Right cardiac atrium (tissue), 5 donors: ENCODE results near the gene DEDD2. TPM values are rescaled to one million over a fixed set of nuclear protein-coding genes. Genes with fewer than 3 reads are reported as not detected.
A peak's percentile ranks its signal among the peaks of the same experiment; 100 is the strongest.

Experiments used
- ATAC-seq, 2 donors: fragments of 200-7000 bp; cut with Tn5 transposase; one replicate each; pipeline versions ENCODE4 v1.8.0 to v1.9.1; 2020; ENCODE audit warnings: moderate library complexity in 2 of 2, mild to moderate bottlenecking in 1 of 2
- DNase-seq, 3 donors: peaks; one replicate each; pipeline ENCODE4 v3.0.0-alpha.2; 2020
- H3K27ac ChIP-seq: one replicate; pipeline ENCODE4 v1.5.1; 2013; ENCODE audit warnings: mild to moderate bottlenecking, low read length, control low read depth, moderate library complexity
- H3K27me3 ChIP-seq: one replicate; pipeline ENCODE4 v1.6.1; 2013; ENCODE audit not compliant: control insufficient read depth, insufficient read depth
- H3K4me1 ChIP-seq: one replicate; pipeline ENCODE4 v1.6.1; 2013; ENCODE audit warnings: low read length; ENCODE audit not compliant: control insufficient read depth, insufficient read depth
- H3K4me3 ChIP-seq: one replicate; pipeline ENCODE4 v1.5.1; 2013; ENCODE audit warnings: low read length, control low read depth
- H3K9me3 ChIP-seq: one replicate; pipeline ENCODE4 v1.6.1; 2013; ENCODE audit warnings: low read length; ENCODE audit not compliant: control insufficient read depth
- WGBS: extraction: QIAGEN DNeasy Blood & Tissue Kit; methylation state at CpG from one replicate; pipeline ENCODE4 v1.1.7; 2013; 5-methylcytosine and 5-hydroxymethylcytosine counted together
- intact Hi-C, 4 donors: fragments of 100-400 bp; cut with DNase I; formaldehyde crosslinking; loops; one replicate each; pipeline versions ENCODE4 v1.11.0 to v1.14.0; 2022 to 2023
- polyA plus RNA-seq: library from polyadenylated mRNA; stranded (reverse); fragments of 200-250 nt; gene quantifications from one replicate; pipeline ENCODE4 v1.2.3, GENCODE V29; 2013
- total RNA-seq, 4 donors: library from RNA; stranded (reverse); fragmentation: NEBNext Ultra II Directional; extraction: Animal tissue kit (Norgen Biotek cat#: 25700); gene quantifications; one replicate each; pipeline ENCODE4 v1.2.1, GENCODE V29; 2021
- donor health status: healthy with polysubstance abuse.
- donor health status: DM: no; HTN: yes; CAD: no.
- donor health status: DM: no; HTN: no; CAD: no.
- donor health status: DM: no; HTN: yes; CAD: no; lungs with severe emphysema.
- donor health status: DM: yes; HTN: yes; CAD: no.

DEDD2 gene
- total and polyA plus RNA-seq, 5 donors, result 14.6 to 21.6 (median 17.9) TPM

DNA sequence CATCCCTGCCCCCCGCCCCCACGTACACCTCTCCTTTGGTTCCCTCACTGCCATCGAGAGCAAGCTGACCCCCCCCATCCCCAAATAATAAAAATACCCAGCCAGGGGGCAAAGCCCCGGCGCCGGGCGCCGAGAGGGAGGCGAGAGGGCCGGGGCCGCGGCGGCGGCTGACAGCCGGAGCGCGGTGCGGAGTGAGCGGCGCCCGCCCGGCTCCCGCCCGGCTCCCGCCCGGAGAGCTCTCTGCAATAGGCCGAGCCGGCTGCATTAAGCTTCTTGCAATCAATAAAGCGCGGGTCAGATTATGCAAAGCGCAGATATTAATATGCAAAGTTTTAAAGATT lies 40.9 kb downstream of the DEDD2 start:
- ATAC-seq, result peak; percentile 41 to 60
- Histone ChIP-seq H3K4me3 (peak overlapping the region; percentile 61), H3K27me3 (no peaks in the 10 kb centered on the region), H3K27ac (no peak overlapping the region), H3K9me3 (no peaks in the 10 kb centered on the region), H3K4me1 (no peaks in the 10 kb centered on the region)
- DNase-seq, result no peak
- 2% methylated on average over 31 of the region's 31 CpGs for WGBS
- intact Hi-C loops, result no loop called here

- ATAC-seq (no peak), DNase-seq (peak in 1 of 3 donors; percentile 60)
- no peaks in the 10 kb centered on the region for H3K27me3 ChIP-seq
- intact Hi-C loops, result no loop called here
- H3K27ac ChIP-seq, result no peak overlapping the region
- no peaks in the 10 kb centered on the region for H3K9me3 ChIP-seq
- 2% methylated on average over 34 of the region's 34 CpGs for WGBS
- no peaks in the 10 kb centered on the region for H3K4me1 ChIP-seq
- H3K4me3 ChIP-seq, result peak overlapping the region; percentile 61
Observed at GRCh38 chr19:42175952-42176648, 41.4 kb downstream of the DEDD2 start.

- ATAC-seq (no peak), DNase-seq (no peak)
- H3K4me3 ChIP-seq, result no peak overlapping the region
- WGBS, result 36% methylated on average over 6 of the region's 6 CpGs
- no peaks in the 10 kb centered on the region for H3K9me3 ChIP-seq
- H3K4me1 ChIP-seq, result no peaks in the 10 kb centered on the region
- intact Hi-C loops, result no loop called here
- H3K27ac ChIP-seq, result no peak overlapping the region
- H3K27me3 ChIP-seq, result no peaks in the 10 kb centered on the region
Observed at GRCh38 chr19:42174958-42175734, 42.3 kb downstream of the DEDD2 start.

DNA sequence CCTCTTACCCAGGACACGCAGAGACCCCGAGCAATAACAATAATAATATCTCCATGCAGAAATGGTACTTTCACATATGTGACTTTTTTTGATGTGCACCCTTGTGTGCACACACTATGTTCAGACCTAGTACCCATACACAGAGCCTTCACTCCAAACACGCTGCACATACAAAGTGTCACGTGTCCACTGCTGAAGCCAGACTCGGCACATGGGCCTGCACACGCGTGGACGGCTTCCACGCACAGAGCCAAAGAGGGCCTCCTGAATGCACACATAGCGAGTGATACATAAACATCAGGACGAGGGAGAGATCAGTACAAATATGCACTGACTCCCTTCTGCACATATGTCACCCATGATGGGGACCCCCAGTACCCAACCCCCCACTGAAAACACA lies 43.3 kb downstream of the DEDD2 start:
- Histone ChIP-seq H3K4me3 (no peak overlapping the region), H3K9me3 (no peaks in the 10 kb centered on the region), H3K27me3 (no peaks in the 10 kb centered on the region), H3K27ac (no peak overlapping the region), H3K4me1 (no peaks in the 10 kb centered on the region)
- DNase-seq (no peak), ATAC-seq (no peak)
- intact Hi-C loops, result no loop called here
- 83% methylated on average over 11 of the region's 11 CpGs for WGBS

- 71% methylated on average over 5 of the region's 5 CpGs for WGBS
- DNase-seq, result no peak
- no peaks in the 10 kb centered on the region for H3K9me3 ChIP-seq
- no peak for ATAC-seq
- intact Hi-C loops, result no loop called here
- no peak overlapping the region for H3K27ac ChIP-seq
- H3K4me1 ChIP-seq, result no peaks in the 10 kb centered on the region
- no peaks in the 10 kb centered on the region for H3K27me3 ChIP-seq
- no peak overlapping the region for H3K4me3 ChIP-seq
Observed at GRCh38 chr19:42173695-42174094, 43.8 kb downstream of the DEDD2 start.

DNA sequence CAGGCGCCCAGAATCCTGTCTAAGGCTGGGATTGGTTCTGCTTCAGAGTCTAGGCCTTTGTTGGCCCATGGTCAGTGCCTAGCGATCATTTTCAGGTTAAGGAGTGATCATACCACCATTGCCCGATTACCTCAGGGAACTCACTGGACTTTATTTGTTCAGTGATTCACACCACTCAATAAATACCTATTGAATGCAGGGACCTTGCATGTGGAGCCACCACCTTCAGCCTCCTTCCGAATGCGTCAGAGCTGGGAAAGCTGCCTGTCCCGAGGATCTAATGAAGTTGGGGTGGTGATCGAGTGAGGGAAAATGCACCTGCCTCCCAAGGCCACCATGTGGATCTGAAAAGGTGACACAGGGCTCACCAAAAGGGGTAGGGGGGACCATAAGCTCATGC lies 45.2 kb downstream of the DEDD2 start:
- DNase-seq (no peak), ATAC-seq (no peak)
- no peak overlapping the region for H3K27ac ChIP-seq
- no peaks in the 10 kb centered on the region for H3K4me1 ChIP-seq
- H3K4me3 ChIP-seq, result no peak overlapping the region
- H3K27me3 ChIP-seq, result no peaks in the 10 kb centered on the region
- 88% methylated on average over 7 of the region's 7 CpGs for WGBS
- no peaks in the 10 kb centered on the region for H3K9me3 ChIP-seq
- intact Hi-C loops, result no loop called here

DNA sequence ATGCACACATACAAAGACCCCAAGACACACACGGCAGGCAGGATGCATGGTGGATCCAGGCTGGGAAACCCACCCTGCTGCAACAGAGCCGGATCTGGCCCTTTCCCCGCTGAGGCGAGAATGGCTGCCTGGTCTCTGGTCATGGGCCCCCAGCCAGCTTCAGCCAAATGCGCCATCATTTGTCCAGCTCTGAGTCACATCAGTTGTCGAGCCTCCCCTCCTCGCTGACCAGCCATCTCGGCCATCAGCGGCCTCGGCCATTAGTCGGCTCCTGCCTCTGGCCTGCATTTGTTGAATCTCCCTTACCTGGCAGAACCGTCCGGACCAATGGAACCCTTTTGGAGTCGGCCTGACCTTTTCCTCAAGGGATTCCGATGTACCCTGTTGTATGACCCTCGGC lies 46.8 kb downstream of the DEDD2 start:
- no peaks in the 10 kb centered on the region for H3K27me3 ChIP-seq
- H3K9me3 ChIP-seq, result no peaks in the 10 kb centered on the region
- no peak for ATAC-seq
- DNase-seq, result no peak
- H3K27ac ChIP-seq, result no peak overlapping the region
- 84% methylated on average over 16 of the region's 16 CpGs for WGBS
- H3K4me3 ChIP-seq, result no peak overlapping the region
- intact Hi-C loops, result no loop called here
- H3K4me1 ChIP-seq, result no peaks in the 10 kb centered on the region

DNA sequence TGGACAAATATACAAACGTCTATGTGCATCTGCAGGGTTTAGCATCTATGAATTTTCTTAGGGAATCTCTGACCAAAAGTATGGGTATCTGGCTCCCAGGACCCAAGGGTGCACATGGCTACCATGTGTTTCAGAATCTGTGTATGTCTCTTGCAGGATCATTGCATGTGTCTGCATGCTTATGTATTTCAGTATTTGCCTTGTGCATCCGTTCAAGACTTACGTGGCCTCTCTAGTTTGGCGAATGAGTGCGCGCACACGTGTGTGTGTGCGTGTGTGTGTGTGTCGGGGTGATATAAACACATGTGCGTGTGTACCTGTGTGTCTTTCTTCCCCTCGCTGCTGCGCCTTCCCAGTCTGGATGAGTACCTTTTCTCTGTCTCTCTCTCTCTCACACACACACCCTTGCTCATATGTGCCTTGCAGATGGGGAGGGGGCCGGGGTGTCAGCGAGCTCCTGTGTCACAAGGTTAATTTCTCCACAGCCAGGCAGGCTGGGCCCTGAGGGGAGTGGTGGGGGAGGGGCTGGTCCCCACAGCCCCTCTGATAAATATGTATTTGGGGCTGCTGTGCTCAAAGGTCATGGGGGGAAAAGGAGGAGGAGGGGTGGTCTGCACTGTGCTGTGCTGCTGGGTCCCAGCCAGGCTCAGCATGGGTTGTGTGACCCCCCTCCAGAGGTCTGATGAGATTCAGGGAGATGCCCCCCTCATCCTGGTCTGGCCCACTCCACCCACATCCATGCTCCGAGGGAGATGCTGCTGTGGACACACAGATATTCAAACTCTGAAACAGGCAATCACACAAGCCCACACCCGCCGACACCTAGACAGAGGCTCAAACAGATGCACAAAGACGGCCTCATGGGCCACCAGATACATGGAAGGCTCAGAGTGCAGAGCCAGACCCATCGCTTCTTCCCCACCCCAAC lies 47.7 kb downstream of the DEDD2 start:
- Histone ChIP-seq H3K27me3 (no peaks in the 10 kb centered on the region), H3K4me1 (no peaks in the 10 kb centered on the region), H3K9me3 (no peaks in the 10 kb centered on the region), H3K4me3 (no peak overlapping the region), H3K27ac (no peak overlapping the region)
- WGBS, result 80% methylated on average over 19 of the region's 19 CpGs
- intact Hi-C loops, result no loop called here
- DNase-seq, result no peak
- ATAC-seq, result no peak

DNA sequence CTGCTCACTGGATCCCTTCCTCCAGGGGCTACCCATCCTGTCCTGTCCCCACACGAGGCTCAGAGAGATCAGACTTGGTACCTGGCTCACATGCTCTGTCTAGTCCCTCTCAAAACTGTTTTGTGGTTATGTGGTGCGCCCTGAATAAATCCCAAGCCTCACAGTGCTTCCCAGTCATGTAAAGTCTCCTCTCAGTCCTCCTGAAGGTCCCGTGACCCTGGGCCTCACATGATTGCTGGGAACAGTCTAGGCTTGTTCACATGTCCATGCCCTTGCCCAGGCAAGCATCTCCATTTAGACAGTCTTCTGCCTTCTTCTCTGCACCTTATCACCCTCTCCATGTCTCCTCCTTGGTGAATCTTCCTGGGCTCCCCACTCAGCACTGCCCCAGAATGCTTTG lies 49.3 kb downstream of the DEDD2 start:
- no peak overlapping the region for H3K4me3 ChIP-seq
- DNase-seq (no peak), ATAC-seq (no peak)
- H3K27me3 ChIP-seq, result no peaks in the 10 kb centered on the region
- no peaks in the 10 kb centered on the region for H3K9me3 ChIP-seq
- intact Hi-C loops, result no loop called here
- no peak overlapping the region for H3K27ac ChIP-seq
- 70% methylated on average over 3 of the region's 3 CpGs for WGBS
- H3K4me1 ChIP-seq, result no peaks in the 10 kb centered on the region

GRCh38 chr19:42166316-42166715 lies 51.2 kb downstream of the DEDD2 start:
- H3K4me3 ChIP-seq, result no peak overlapping the region
- H3K9me3 ChIP-seq, result no peaks in the 10 kb centered on the region
- no peak overlapping the region for H3K27ac ChIP-seq
- no peaks in the 10 kb centered on the region for H3K4me1 ChIP-seq
- WGBS, result 57% methylated on average over 7 of the region's 7 CpGs
- no peak for DNase-seq
- ATAC-seq, result no peak
- intact Hi-C loops, result no loop called here
- H3K27me3 ChIP-seq, result no peaks in the 10 kb centered on the region

GRCh38 chr19:42165146-42165545 lies 52.3 kb downstream of the DEDD2 start:
- ATAC-seq, result no peak
- no peaks in the 10 kb centered on the region for H3K4me1 ChIP-seq
- WGBS, result 35% methylated on average over 2 of the region's 2 CpGs
- H3K27me3 ChIP-seq, result no peaks in the 10 kb centered on the region
- intact Hi-C loops, result no loop called here
- H3K27ac ChIP-seq, result no peak overlapping the region
- no peak overlapping the region for H3K4me3 ChIP-seq
- no peaks in the 10 kb centered on the region for H3K9me3 ChIP-seq
- DNase-seq, result no peak
